CD4-positive, alpha-beta T cell (primary cell): ENCODE measurements around the gene SFMBT2. TPM values are rescaled to one million over a fixed set of nuclear protein-coding genes. Genes with fewer than 3 reads are reported as not detected.
A peak's percentile ranks its signal among the peaks of the same experiment; 100 is the strongest.

Source experiments
- ATAC-seq: fragments of 200-7000 bp; cut with Tn5 transposase; one replicate; pipeline ENCODE4 v1.10.0; 2022; ENCODE audit warnings: mild to moderate bottlenecking; ENCODE audit not compliant: poor library complexity
- CTCF ChIA-PET: fragments of 350-600 bp; sonication (Branson Sonifier 250); formaldehyde crosslinking; loops from one replicate; lab custom pipeline; 2021; ENCODE audit warnings: antibody characterized with exemption, inconsistent platforms; lab: Charles Lee
- POLR2A ChIA-PET: fragments of 350-600 bp; sonication (Branson Sonifier 250); formaldehyde crosslinking; loops from one replicate; lab custom pipeline; 2021; ENCODE audit warnings: antibody characterized with exemption, inconsistent platforms; lab: Charles Lee
- DNase-seq, 14 experiments: peaks; one replicate each; pipeline ENCODE4 v3.0.0-alpha.2; 2013 to 2020; ENCODE audit warnings: mixed read lengths in 2 of 14
- H3K27ac ChIP-seq, 2 donors: one replicate each; pipeline versions ENCODE4 v1.5.1 to v1.7.0; 2013; ENCODE audit warnings: low read length in 2 of 2, low read depth in 1 of 2, mild to moderate bottlenecking in 1 of 2
- H3K27me3 ChIP-seq, 2 experiments: 1 replicate in 1 of 2; 2 replicates in 1 of 2; pipeline versions ENCODE4 v1.6.1 to v1.7.0; 2013; ENCODE audit warnings: low read length in 2 of 2, control low read depth in 1 of 2, mild to moderate bottlenecking in 1 of 2, moderate library complexity in 1 of 2; ENCODE audit not compliant: insufficient read depth in 2 of 2, control insufficient read depth in 1 of 2
- H3K36me3 ChIP-seq: one replicate; pipeline ENCODE4 v1.6.1; 2013; ENCODE audit warnings: low read length, control low read depth; ENCODE audit not compliant: insufficient read depth
- H3K4me1 ChIP-seq: one replicate; pipeline ENCODE4 v1.6.1; 2013; ENCODE audit warnings: low read length, control low read depth; ENCODE audit not compliant: insufficient read depth
- H3K4me3 ChIP-seq: one replicate; pipeline ENCODE4 v1.5.1; 2013; ENCODE audit warnings: mild to moderate bottlenecking, low read length, moderate library complexity
- H3K9me3 ChIP-seq, 2 experiments: 1 replicate in 1 of 2; 2 replicates in 1 of 2; pipeline versions ENCODE4 v1.6.1 to v1.7.0; 2013; ENCODE audit warnings: low read length in 2 of 2, mild to moderate bottlenecking in 2 of 2, control low read depth in 1 of 2, moderate library complexity in 1 of 2; ENCODE audit not compliant: control insufficient read depth in 1 of 2, insufficient read depth in 1 of 2
- H3K27ac Mint-ChIP-seq: one replicate; pipeline ENCODE4 v1.8.0; 2020; ENCODE audit warnings: mixed read lengths
- H3K27me3 Mint-ChIP-seq: one replicate; pipeline ENCODE4 v1.8.0; 2021; ENCODE audit warnings: mixed read lengths
- H3K36me3 Mint-ChIP-seq: one replicate; pipeline ENCODE4 v1.8.0; 2021; ENCODE audit warnings: low read depth, mixed read lengths
- H3K4me1 Mint-ChIP-seq: one replicate; pipeline ENCODE4 v1.8.0; 2021; ENCODE audit warnings: low read depth, mixed read lengths
- H3K4me3 Mint-ChIP-seq: one replicate; pipeline ENCODE4 v1.8.0; 2020; ENCODE audit warnings: mild to moderate bottlenecking, mixed read lengths
- H3K9me3 Mint-ChIP-seq: one replicate; pipeline ENCODE4 v1.8.0; 2020; ENCODE audit warnings: mixed read lengths
- intact Hi-C, 2 experiments: fragments of 100-400 bp; cut with DNase I in 1 of 2; cut with micrococcal nuclease in 1 of 2; formaldehyde crosslinking; loops; one replicate each; pipeline versions ENCODE4 v1.15.1 to v1.9.0; 2023 to 2025; cut with DNase I, micrococcal nuclease
- total RNA-seq, 174 experiments: library from RNA in 2 of 174; stranded (reverse) in 2 of 174; gene quantifications; one replicate each; pipeline ENCODE4 v1.2.3 and lab custom pipeline; 2021 to 2026
- TF ChIP-seq, protein P1 (sequence below): fragments of 200-600 bp; IDR thresholded peaks from one replicate; pipeline ENCODE4 v1.8.0; 2022; ENCODE audit warnings: antibody characterized with exemption, mild to moderate bottlenecking

The SFMBT2 gene
- total RNA-seq, 2 experiments from 2014 or later: 41.0 to 42.0 TPM

DNA sequence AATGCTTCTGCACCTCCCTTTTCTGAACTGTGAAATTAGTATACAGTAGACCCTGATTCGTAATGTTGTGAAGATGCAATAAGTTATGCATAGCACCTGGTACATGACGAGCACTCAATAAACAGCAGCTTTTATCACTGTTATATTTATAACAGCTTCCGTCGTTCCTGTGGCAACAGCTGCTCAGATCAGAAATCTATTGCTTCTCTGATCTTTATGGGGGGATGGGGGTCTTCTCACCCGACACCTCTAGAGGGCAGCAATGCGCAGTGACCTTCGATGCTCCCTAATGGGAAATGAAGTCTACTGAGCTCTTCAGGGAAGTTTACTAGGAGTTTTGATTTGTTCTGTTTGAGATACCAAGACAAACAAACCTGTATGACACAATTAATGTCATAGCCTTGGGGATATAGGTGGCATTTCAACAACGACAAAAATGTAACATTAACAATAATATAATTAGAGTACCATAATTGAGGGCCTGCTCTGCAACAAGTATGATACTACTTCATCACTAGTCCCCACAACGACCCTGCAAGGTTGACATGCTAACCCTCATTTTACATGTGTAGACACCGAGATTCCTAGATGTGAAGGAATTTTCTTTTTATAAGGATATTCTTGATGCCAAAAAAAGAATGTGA is 289.6 kb downstream of the SFMBT2 start:
- Histone ChIP-seq H3K4me1 (peaks cover 7% of the 10 kb centered on the region), H3K36me3 (no peaks in the 10 kb centered on the region), H3K27me3 (no peaks in the 10 kb centered on the region), H3K27ac (no peak overlapping the region), H3K9me3 (no peaks in the 10 kb centered on the region), H3K4me3 (no peak overlapping the region)
- Mint-ChIP-seq H3K27me3 (no peaks in the 10 kb centered on the region), H3K4me3 (no peak overlapping the region), H3K27ac (peak overlapping the region; percentile 65), H3K4me1 (peaks cover 8% of the 10 kb centered on the region), H3K9me3 (no peaks in the 10 kb centered on the region), H3K36me3 (no peaks in the 10 kb centered on the region)
- CTCF ChIA-PET: interaction anchor here (0.6 to 1.7 kb wide), 8 partner anchors 11 to 295 kb away, joined by 3 to 8 read pairs (median 4); partner anchors contain the start of gene SFMBT2
- peak; percentile 48 to 84 (median 61) for DNase-seq
- POLR2A ChIA-PET: interaction anchor here (1.1 kb wide), 1 partner anchor 250 kb away, joined by 3 read pairs; no protein-coding TSS in a partner anchor
- ATAC-seq: peak; percentile 94
- intact Hi-C loops: loop anchor here (1.0 to 10.0 kb wide), 6 partner anchors 72 to 564 kb away; no protein-coding TSS in a partner anchor
- TF ChIP-seq, protein P1, sequence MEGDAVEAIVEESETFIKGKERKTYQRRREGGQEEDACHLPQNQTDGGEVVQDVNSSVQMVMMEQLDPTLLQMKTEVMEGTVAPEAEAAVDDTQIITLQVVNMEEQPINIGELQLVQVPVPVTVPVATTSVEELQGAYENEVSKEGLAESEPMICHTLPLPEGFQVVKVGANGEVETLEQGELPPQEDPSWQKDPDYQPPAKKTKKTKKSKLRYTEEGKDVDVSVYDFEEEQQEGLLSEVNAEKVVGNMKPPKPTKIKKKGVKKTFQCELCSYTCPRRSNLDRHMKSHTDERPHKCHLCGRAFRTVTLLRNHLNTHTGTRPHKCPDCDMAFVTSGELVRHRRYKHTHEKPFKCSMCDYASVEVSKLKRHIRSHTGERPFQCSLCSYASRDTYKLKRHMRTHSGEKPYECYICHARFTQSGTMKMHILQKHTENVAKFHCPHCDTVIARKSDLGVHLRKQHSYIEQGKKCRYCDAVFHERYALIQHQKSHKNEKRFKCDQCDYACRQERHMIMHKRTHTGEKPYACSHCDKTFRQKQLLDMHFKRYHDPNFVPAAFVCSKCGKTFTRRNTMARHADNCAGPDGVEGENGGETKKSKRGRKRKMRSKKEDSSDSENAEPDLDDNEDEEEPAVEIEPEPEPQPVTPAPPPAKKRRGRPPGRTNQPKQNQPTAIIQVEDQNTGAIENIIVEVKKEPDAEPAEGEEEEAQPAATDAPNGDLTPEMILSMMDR: peak; percentile 82

- TF ChIP-seq, protein P1: no peak
- Histone ChIP-seq H3K27ac (no peak overlapping the region), H3K4me1 (peaks cover 7% of the 10 kb centered on the region), H3K36me3 (no peaks in the 10 kb centered on the region), H3K4me3 (no peak overlapping the region), H3K27me3 (no peaks in the 10 kb centered on the region), H3K9me3 (no peaks in the 10 kb centered on the region)
- ATAC-seq (no peak), DNase-seq (no peak)
- Mint-ChIP-seq H3K27me3 (no peaks in the 10 kb centered on the region), H3K36me3 (no peaks in the 10 kb centered on the region), H3K27ac (no peak overlapping the region), H3K4me1 (peaks cover 8% of the 10 kb centered on the region), H3K4me3 (no peak overlapping the region), H3K9me3 (no peaks in the 10 kb centered on the region)
- ChIA-PET CTCF (no interaction called here), POLR2A (no interaction called here)
- intact Hi-C loops: loop anchor here in 1 of 2 experiments (2.0 to 10.0 kb wide), 5 partner anchors 73 to 565 kb away; no protein-coding TSS in a partner anchor
Measured at GRCh38 chr10:7119325-7120015, 291.4 kb downstream of the SFMBT2 start.

GRCh38 chr10:7117806-7118674 is 292.8 kb downstream of the SFMBT2 start:
- no peak overlapping the region for H3K4me3 ChIP-seq
- no peak overlapping the region for H3K27ac ChIP-seq
- Mint-ChIP-seq H3K27ac (no peak overlapping the region), H3K4me1 (peaks cover 8% of the 10 kb centered on the region), H3K27me3 (no peaks in the 10 kb centered on the region), H3K4me3 (no peak overlapping the region), H3K9me3 (no peaks in the 10 kb centered on the region), H3K36me3 (no peaks in the 10 kb centered on the region)
- H3K27me3 ChIP-seq: no peaks in the 10 kb centered on the region
- DNase-seq (no peak), ATAC-seq (no peak)
- H3K36me3 ChIP-seq: no peaks in the 10 kb centered on the region
- intact Hi-C loops: loop anchor here in 1 of 2 experiments (5.0 kb wide), 1 partner anchor 74 kb away; no protein-coding TSS in a partner anchor
- no peaks in the 10 kb centered on the region for H3K9me3 ChIP-seq
- CTCF ChIA-PET: interaction anchor here (1.0 kb wide), 1 partner anchor 224 kb away, joined by 5 read pairs; no protein-coding TSS in a partner anchor
- POLR2A ChIA-PET: no interaction called here
- TF ChIP-seq, protein P1: no peak
- peaks cover 7% of the 10 kb centered on the region for H3K4me1 ChIP-seq
